Measurements from ENCODE around the gene IZUMO4. TPM values are rescaled to one million over a fixed set of nuclear protein-coding genes. Genes with fewer than 3 reads are reported as not detected.
A peak's percentile ranks its signal among the peaks of the same experiment; 100 is the strongest.

IZUMO4 gene
- total and polyA plus RNA-seq, 10 of the 15 experiments (the other 5 are each of a cell fraction or from before 2014, with no cell fraction given): 0.53 to 27.1 (median 7.5) TPM

GRCh38 chr19:2097203-2097885 is 629 bp downstream of the IZUMO4 start:
- Histone ChIP-seq H3K4me1 (ENCODE audit: control insufficient read depth, insufficient read depth, low read length) (peaks cover 16% of the 10 kb centered on the region), H3K4me2 (ENCODE audit: control insufficient read depth, insufficient read depth) (peak overlapping the region; percentile 88), H2AFZ (ENCODE audit: control insufficient read depth, low read depth, low read length) (peak overlapping the region; percentile 13; the same call in 1 of the 2 replicates), H3K4me3 (peak overlapping the region; percentile 82), H3K27me3 (replicated peaks in 1 of 2; ENCODE audit: control insufficient read depth in 2 of 2, insufficient read depth in 2 of 2, low read length in 1 of 2) (no peaks in the 10 kb centered on the region), H3K27ac (ENCODE audit: control insufficient read depth, insufficient read depth) (peak overlapping the region; percentile 52; the same call in 1 of the 2 replicates), H3K79me2 (ENCODE audit: control insufficient read depth, insufficient read depth, low read length) (peaks cover 45% of the 10 kb centered on the region), H4K20me1 (ENCODE audit: control insufficient read depth, insufficient read depth) (no peaks in the 10 kb centered on the region), H3K36me3 (ENCODE audit: control insufficient read depth in 2 of 2, insufficient read depth in 2 of 2, low read length in 1 of 2) (peaks cover 12 to 25% of the 10 kb centered on the region in 2 experiments; a peak in 3 of 4 replicates), H3K9me3 (replicated peaks; ENCODE audit: control insufficient read depth, insufficient read depth, low read length) (no peaks in the 10 kb centered on the region), H3K9ac (ENCODE audit: control insufficient read depth, insufficient read depth, low read length) (peak overlapping the region; percentile 53; the same call in 1 of the 2 replicates)
- FAIRE-seq (no peak), ATAC-seq (no peak), DNase-seq (ENCODE audit: low read depth, low spot score) (no peak)
- 0 out of 2 replicates have a peak, but pooled peaks have one; percentile 48 for TF ChIP-seq NBN (IDR thresholded peaks at IDR 0.05)
- TF ChIP-seq JUNB (IDR thresholded peaks at IDR 0.05): no peak
- TF ChIP-seq SMARCA5 (IDR thresholded peaks at IDR 0.05): 0 out of 2 replicates have a peak, but pooled peaks have one; percentile 21
- TF ChIP-seq CREM (IDR thresholded peaks at IDR 0.05; ENCODE audit: low read depth): peak; percentile 18; the same call in 1 of the 2 replicates
- 0 out of 3 replicates have a peak, but pooled peaks of 1 of the 2 experiments have one; percentile 8 for TF ChIP-seq EGR1 (IDR thresholded peaks at IDR 0.05; ENCODE audit: borderline replicate concordance in 1 of 2, low read depth in 2 of 2, low read length in 2 of 2)
- ChIA-PET CTCF (interaction anchor here (0.7 kb wide), 1 partner anchor 10 kb away, joined by 3 read pairs; no protein-coding TSS in a partner anchor), RAD21 (ENCODE audit: unreplicated experiment) (interaction anchor here (0.6 to 1.2 kb wide), 5 partner anchors 8 to 78 kb away, joined by 3 to 4 read pairs (median 3); no protein-coding TSS in a partner anchor), POLR2A (interaction anchor here (0.5 to 1.5 kb wide), 5 partner anchors 15 to 455 kb away, joined by 3 to 4 read pairs (median 3); no protein-coding TSS in a partner anchor), SMC1A (ENCODE audit: uncharacterized antibody, unreplicated experiment) (interaction anchor here (1.4 kb wide), 1 partner anchor 30 kb away, joined by 3 read pairs; no protein-coding TSS in a partner anchor)
- no TSS peak for BruUV-seq (replicated peaks)
- in situ Hi-C loops (cut with MboI) (no loop called here), intact Hi-C loops (cut with micrococcal nuclease; ENCODE audit: unreplicated experiment) (loop anchor here (10.0 kb wide), 3 partner anchors 137 to 193 kb away; partner anchors contain the start of genes ADAT3, PLEKHJ1, SCAMP4 and SF3A2)
- 10% methylated on average over 30 of the region's 30 CpGs for WGBS (ENCODE audit: insufficient coverage, insufficient replicate concordance, low lambda C conversion rate, missing lambda C conversion rate)

Data from GM12878 (cell line).